Epithelial cell of prostate (primary cell): Measurements from ENCODE around the gene ASPM.

Source experiments
- DNase-seq: peaks from one replicate; pipeline ENCODE4 v3.0.0-alpha.2; 2011; ENCODE audit warnings: low read depth, low spot score
- H3K27ac ChIP-seq: fragments of 450-650 bp; 2 replicates; pipeline ENCODE4 v1.5.1; 2017; ENCODE audit warnings: mild to moderate bottlenecking

ASPM gene, protein sequence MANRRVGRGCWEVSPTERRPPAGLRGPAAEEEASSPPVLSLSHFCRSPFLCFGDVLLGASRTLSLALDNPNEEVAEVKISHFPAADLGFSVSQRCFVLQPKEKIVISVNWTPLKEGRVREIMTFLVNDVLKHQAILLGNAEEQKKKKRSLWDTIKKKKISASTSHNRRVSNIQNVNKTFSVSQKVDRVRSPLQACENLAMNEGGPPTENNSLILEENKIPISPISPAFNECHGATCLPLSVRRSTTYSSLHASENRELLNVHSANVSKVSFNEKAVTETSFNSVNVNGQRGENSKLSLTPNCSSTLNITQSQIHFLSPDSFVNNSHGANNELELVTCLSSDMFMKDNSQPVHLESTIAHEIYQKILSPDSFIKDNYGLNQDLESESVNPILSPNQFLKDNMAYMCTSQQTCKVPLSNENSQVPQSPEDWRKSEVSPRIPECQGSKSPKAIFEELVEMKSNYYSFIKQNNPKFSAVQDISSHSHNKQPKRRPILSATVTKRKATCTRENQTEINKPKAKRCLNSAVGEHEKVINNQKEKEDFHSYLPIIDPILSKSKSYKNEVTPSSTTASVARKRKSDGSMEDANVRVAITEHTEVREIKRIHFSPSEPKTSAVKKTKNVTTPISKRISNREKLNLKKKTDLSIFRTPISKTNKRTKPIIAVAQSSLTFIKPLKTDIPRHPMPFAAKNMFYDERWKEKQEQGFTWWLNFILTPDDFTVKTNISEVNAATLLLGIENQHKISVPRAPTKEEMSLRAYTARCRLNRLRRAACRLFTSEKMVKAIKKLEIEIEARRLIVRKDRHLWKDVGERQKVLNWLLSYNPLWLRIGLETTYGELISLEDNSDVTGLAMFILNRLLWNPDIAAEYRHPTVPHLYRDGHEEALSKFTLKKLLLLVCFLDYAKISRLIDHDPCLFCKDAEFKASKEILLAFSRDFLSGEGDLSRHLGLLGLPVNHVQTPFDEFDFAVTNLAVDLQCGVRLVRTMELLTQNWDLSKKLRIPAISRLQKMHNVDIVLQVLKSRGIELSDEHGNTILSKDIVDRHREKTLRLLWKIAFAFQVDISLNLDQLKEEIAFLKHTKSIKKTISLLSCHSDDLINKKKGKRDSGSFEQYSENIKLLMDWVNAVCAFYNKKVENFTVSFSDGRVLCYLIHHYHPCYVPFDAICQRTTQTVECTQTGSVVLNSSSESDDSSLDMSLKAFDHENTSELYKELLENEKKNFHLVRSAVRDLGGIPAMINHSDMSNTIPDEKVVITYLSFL (N-terminal part only)

DNA sequence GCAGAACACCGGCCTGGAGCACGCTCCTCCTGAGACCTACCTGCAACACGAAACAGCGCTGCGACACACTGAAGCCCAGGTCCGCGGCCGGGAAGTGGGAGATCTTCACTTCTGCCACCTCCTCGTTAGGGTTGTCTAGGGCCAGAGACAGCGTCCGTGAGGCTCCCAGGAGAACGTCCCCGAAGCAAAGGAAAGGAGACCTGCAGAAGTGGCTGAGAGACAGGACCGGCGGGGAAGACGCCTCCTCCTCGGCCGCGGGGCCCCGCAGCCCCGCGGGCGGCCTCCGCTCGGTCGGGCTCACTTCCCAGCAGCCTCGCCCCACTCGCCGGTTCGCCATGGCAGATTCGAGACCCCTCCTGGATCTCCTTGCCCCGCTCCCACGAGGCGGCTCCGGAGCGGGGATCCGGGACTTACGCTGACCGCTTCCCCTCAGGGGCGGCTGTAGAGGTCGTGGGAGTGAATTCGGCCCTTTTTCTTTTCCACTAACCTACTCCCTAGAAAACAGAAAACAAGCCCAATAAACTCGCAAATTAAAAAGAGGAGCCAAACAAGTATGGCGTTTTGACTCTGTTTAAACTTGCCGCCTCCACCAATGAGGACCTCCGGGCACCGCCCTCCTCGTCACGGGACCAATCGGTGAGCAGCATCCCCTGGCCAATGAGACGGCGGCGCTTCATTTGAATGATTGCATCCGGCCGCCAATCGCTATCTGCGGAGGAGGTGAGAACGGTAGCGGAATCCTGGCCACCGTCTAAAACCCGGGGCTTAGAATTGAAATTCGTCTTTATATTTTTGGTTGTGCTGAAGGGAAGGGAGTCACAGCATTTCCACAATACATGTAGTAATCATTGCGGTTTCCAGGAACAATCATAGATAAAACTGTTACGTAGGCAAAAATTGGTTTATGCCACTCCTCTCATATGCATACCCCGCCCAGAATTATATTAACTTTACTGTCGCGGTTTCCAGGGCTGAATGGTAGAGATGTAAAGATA is at the start of gene ASPM:
ASPM (minus strand) TSS at position 569 of the 995 bp plus-strand sequence; CDS start at position 337, 232 bp downstream.
- DNase-seq = peak; percentile 70
- H3K27ac ChIP-seq = peak within 1 kb of the TSS; percentile 38

DNA sequence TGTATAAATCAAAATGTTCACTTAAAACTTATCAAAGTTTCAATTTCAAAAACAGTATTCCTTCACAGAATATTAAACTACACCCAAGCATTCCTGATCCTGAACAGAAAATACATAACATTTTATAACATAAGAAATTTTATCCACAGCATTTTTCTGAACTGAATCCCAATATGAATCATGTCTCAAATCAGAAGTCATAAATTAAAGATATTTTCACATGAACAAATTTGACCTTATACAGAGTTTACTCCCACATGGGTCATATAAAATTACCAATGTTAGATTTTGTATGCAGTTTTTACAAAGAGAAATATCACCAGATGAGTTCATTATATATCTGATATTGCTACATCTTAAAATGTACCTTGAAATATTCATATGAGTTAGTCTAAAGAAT is 48.6 kb upstream of the ASPM start:
- H3K27ac ChIP-seq = no peak overlapping the region
- DNase-seq = no peak

DNA sequence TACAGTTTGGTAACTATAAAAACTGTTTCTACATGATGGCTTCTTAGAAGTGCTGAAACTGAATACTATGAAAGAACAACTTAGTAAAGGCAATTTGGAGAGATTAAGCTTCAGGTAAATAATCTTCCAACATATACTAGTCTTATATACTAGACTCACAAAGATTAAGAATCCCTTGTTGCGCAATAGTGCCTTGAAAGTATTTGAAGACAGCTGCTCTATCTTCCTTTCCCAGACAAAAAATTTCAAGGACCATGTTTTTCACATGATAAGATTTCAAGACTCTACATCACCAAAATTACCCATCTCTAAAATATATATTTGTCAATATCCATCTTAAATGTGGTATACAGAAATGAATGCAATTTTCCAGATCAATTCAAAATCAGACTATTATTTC is 37.7 kb upstream of the ASPM start:
- no peak for DNase-seq
- no peak overlapping the region for H3K27ac ChIP-seq

DNA sequence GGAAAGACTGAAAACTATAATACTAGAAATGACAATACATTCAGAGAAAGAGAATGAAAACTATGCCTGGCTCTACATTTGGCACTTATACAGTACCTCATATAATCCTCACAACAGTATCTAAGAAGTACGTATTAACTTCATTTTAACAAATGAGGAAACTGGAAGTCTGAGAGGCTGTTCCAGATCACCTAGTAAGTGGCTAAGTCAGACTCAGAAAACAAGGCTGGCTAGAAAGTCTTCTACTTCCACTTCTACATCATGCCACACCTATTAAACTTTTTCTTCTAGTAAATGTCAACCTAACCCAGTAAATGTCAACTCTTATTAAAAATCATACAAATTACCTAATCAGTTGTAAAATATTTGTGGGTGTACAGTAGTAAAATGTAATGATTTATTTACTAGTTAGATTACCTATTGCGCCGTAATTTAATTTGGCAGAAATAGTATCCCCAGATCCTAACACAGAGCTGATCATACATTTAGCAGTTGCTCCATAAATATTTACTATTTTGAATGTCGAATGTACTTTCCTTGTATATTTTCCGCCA is 36.8 kb upstream of the ASPM start:
- H3K27ac ChIP-seq = no peak overlapping the region
- no peak for DNase-seq

DNA sequence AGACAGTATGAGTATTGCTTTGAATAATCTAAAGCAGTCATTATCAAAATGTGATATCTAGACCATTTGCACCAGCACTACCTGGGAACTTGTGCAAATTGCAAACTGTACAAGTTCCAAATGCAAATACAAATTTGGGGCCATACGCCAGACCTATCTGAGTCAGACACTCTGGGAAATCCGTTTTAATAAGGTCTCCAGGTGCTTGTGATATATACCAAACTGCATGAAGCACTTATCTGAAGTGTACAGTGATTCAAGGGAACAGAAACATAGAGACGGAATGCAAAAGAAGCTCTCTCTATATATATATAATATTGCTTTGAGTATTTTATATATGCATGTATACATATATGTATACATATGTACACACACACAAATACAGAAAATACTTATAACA is 36.2 kb upstream of the ASPM start:
- DNase-seq = no peak
- H3K27ac ChIP-seq = no peak overlapping the region

DNA sequence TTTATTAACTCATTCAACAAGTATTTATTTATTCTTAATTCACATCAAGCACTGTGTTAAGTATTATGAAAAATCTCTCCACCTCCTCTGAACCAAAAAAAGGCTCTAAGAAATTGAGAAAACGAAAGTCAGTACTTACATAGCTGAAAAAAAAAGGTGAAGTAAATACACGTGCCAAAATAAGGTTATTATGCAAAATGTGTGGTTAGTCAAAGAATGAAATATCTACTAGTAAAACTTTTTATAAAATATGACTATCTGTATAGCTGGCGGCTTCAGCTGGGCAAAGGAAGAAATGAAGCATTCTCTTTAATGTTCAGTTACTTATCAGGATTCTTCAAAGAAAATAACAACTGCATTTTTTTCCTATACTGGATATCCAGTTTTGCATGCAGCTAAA is 35.5 kb upstream of the ASPM start:
- DNase-seq = no peak
- H3K27ac ChIP-seq = no peak overlapping the region

DNA sequence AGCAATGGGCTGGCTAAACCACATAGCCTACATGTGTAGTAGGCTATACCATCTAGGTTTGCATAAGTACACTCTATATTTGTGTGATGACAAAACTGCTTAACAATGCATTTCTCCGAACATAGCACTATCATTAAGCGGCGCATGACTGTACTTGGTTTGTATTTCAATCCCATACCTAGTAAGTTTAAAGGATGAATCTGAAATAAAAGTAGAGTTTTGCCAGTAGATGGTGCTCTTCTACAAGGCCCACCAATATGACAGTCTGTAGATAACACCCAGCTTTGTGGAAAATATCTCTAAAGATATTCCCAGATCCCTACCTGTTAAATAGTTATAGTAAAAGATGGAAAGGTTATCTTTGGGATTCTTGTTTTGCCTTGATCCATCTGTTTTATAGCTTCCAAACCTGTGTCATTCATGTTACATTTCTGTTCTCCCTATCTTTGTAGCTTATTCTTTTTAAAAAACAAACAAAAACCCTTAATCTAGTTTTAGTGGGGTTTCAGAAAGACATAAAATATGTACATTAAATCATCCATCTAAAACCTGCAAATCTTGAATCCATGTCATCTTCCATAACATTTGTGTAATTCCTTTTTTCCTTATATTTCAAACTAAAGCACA is 33.9 kb upstream of the ASPM start:
- DNase-seq = no peak

DNA sequence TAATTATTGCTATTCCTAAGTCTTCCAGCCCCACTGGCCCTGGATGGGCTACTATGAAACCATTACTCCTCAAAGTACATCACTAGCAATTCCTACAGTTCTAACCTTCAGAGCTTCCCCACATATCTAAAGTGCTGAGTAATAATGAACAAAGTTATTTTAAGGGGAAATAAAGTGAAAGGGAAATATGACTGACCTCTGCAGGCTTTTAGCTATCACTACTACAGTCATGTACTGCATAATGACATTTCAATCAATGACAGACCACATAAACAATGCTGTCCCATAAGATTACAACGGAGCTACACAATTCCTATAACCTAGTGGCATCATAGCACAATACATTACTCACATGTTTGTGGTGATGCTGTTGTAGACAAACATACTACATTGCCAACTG is 32.5 kb upstream of the ASPM start:
- no peak for DNase-seq
- H3K27ac ChIP-seq = no peak overlapping the region

More for the DNA sequence above, 33.9 kb upstream of the ASPM start:
- no peak overlapping the region for H3K27ac ChIP-seq

DNA sequence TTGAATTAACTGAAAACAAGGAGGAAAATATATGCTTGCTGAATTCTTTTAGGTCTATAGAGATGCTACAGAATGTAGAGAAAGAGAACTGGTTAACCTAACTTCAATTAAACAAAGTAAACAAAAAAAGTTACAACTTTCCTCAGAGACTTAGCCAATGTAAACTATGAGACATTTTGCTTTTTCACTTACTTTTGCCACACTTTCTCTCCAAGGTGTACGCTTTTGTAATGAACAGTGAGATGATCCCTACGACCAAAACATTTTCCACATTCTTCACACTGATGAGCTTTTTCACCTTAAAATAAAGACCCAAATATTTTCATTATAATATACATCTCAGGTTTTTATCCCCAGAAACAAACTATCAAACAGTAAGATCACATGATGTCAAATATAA is 28.3 kb upstream of the ASPM start:
- H3K27ac ChIP-seq = no peak overlapping the region
- no peak for DNase-seq

DNA sequence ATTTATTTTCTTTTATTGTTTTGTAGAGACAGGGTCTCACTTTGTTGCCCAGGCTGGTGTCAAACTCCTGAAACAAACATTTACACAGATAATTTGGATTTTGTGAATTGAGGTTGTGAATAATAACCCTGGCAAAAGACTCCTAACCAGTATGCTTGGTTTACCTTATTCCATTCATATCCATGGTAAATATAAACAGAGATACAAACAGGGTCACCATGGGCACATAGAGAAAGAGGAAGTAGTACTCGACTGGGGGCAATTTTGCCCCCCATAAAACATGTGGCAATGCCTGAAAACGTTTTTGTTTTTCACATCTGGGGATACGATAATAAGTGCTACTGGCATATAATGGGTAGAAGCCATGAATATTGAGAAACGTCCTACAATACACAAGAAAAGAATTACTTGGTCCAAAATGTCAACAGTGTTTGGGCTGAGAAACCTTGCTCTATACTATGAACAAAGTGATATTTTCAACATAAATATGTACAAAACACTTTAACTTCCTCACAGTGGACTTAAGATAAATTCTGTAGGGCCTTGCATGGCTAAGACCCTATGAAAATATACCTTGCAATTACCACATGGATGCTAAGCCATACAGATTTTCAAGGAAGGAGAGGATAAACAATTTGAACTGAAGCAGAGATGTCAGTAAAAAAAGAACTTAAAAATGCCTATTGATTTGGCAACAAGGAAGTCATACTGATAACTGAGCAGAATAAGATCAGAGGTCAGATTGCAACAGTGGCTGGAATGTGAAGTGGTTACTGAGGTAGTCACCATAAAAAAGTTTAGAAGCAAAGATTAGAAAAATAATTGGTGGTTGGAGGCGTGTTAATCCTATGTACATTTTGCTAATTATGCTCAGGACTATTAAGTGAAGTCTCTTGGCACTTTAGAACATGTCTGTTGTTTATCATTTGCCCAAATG is 27.4 kb upstream of the ASPM start:
- no peak for DNase-seq
- no peak overlapping the region for H3K27ac ChIP-seq

DNA sequence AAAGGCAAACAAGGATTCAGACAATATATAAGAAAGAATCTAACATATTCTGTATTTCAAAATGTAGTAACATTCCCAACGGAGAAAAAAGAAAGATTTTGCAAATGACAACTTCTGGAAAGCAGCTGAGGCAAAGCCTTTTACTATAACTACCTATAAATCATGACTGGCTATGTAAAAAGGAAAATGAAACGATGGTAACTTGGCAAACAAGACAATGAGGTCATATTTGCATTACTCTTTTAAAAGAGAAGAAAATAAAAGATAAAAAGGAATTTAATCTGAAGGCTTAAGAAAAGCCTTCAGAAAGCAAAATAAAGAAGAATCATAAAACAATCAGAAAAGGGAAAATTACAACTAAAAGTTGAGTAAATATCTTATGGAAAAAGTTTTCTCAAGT is 25.1 kb upstream of the ASPM start:
- DNase-seq = no peak
- no peak overlapping the region for H3K27ac ChIP-seq

DNA sequence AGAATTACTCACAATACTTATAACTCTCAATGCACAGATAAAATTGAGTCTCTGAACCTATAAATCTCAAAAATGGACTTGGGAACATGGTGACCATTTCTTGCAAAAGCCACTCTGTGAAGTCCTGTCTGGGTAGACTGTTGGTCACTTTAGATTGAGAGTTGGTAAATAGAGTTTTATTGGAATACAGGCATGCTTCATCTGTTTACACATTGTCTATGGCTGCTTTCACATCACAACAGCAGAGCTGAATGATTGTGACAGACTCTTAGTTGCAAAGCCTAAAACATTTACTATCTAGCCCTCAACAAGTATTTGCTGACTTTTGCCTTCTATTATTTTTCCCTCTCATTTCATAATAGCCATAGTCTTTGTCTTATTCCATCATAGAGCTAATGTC is 24.1 kb upstream of the ASPM start:
- DNase-seq = no peak
- no peak overlapping the region for H3K27ac ChIP-seq

DNA sequence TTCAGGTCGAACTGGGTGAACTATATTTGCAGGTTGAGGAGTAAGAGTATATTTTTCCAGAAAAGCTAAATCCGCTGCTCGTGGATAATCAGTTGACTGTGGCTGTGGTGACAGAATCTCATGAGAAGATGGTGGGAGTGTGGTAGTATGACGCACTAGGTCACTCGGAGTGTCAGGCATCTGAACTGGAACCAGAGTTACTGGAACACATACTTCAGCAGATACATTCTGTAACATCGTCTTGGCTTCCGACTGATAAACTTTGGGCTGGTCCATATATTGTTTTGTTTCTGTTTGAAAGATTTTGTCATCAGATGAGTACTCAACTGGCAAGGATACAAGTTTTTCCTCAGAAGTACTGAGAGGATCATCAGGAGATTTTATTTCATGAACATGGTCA is 13.0 kb upstream of the ASPM start:
- DNase-seq = no peak
- H3K27ac ChIP-seq = no peak overlapping the region

DNA sequence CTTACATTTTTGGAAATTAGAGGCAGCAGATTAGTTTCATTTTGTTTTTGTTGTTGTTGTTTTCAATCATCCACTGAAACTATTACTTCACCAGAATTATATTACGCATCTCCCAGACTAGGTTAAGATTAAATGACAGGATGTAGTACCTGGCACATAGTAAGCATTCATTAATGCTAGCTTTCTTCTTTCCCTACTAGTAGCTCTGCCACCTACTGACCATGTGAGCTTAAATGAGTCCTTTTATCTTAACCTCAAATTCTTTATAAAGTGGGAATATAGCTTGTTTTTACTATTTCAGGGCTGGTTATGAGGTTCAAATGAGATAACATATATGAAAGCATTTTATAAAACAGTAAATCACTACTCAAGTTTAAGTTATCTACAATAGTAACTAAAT is 10.2 kb upstream of the ASPM start:
- no peak for DNase-seq
- H3K27ac ChIP-seq = no peak overlapping the region

DNA sequence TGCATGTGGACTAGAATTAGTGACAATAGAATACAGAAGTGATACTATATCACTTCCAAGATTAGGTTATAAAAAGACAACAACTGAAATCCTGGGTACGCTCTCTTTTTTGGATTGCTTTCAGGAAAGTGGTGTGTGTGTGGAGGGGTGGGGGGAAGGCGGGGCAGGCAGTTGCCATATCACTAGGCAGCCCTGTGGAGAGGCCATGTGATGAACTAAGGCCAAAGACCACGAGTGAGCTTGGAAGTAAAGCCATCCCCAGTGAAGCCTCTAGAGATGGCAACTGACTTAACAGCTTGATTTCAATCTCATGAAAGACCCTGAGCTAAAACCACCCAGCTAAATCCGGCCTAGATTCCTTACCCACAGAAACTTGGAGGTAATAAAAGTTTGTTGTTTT is 6.2 kb upstream of the ASPM start:
- H3K27ac ChIP-seq = no peak overlapping the region
- DNase-seq = no peak

DNA sequence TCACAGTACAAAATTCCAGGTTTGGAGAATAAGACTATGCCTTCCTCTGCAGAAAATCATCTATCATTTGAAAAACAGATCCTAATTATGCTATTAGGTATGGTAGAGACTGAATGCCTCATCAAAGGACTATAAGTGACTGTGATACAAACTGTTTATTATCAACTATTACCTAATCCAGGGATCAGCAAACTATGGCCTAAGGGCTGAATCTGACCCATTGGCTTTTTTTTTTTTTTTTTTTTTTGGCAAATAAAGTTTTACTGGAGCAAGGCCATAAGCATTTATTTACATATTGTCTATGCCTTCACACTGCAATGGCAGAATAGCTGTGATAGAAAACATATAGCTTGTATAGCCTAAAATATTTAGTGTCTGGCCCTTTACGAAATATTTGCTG is 4.7 kb upstream of the ASPM start:
- no peak overlapping the region for H3K27ac ChIP-seq
- DNase-seq = no peak

DNA sequence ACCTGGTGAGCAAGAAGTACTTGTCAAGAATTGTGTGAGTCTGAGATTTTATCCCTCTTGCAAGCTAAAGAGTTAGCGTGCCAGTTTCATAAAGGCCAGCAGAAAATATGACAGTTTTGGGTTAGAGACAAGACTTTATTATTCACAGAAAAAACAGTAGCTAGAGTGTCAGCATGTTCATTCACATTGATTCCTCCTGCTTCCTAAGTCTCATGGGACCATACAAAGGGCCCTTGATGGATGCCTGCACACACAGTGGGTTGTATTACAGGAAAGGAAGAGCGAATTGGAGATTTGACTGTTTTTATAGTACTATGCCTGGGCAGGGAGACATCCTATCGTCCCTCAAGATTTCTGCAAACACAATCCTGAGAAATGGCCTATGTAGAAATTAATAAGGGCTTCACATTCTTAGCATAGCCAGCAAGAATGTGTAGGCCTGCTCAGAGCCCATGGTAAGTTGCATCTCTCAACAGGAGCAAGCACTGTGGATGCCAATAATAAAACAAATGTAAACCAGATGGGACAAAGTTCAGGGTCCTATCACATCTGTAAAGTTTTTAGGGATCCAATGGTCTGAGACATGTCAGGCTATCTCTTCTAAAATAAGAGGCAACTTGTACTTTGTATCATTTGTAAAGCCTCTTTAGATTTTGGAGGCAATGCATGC is 4.0 kb upstream of the ASPM start:
- no peak overlapping the region for H3K27ac ChIP-seq
- DNase-seq = no peak
